ENCODE measurements around the gene PPIB. TPM values are rescaled to one million over a fixed set of nuclear protein-coding genes. Genes with fewer than 3 reads are reported as not detected.
A peak's percentile ranks its signal among the peaks of the same experiment; 100 is the strongest.

Gene PPIB
- total and polyA plus RNA-seq, 8 donors = 116 to 582 (median 268) TPM

- peak in 1 of 2 donors; percentile 57 for DNase-seq
- H3K27me3 ChIP-seq = peaks cover 0 to 28% (median 22%) of the 10 kb centered on the region in 3 donors
- H3K27ac ChIP-seq = peak overlapping the region in 2 of 5 donors; percentile 10 to 54
- H3K4me1 ChIP-seq = peaks cover 24 to 42% (median 39%) of the 10 kb centered on the region in 4 donors
- TF ChIP-seq POLR2AphosphoS5 (IDR thresholded peaks at IDR 0.05) (no peak), POLR2A (IDR thresholded peaks at IDR 0.05) (no peak), CTCF (IDR thresholded peaks at IDR 0.05) (no peak), EP300 (IDR thresholded peaks at IDR 0.05) (no peak)
- H3K9me3 ChIP-seq = no peaks in the 10 kb centered on the region
- peak overlapping the region; percentile 43 to 62 (median 52) for H3K4me3 ChIP-seq
- H3K36me3 ChIP-seq = peaks cover 26 to 41% (median 39%) of the 10 kb centered on the region in 4 donors
- intact Hi-C loops (cut with DNase I; ENCODE audit: low total_unique reads) = loop anchor here (10.0 kb wide), 1 partner anchor 58 kb away; the partner anchor contains the start of genes CIAO2A and SNX1
- WGBS, 5 donors = 18 to 42% (median 24%) methylated on average over 15 to 27 of the region's 27 CpGs
These were observed 10.1 kb downstream of the PPIB start for GRCh38 chr15:64152507-64153387.

GRCh38 chr15:64151727-64152506 is 10.9 kb downstream of the PPIB start, which contains the start of gene SNX22:
Gene SNX22, plus strand, starts transcription at chr15:64151731. Its CDS starts 45 bp downstream, at chr15:64151776.
- Histone ChIP-seq H3K4me1 (peaks cover 24 to 41% (median 36%) of the 10 kb centered on the region in 4 donors), H3K36me3 (peaks cover 18 to 32% (median 31%) of the 10 kb centered on the region in 4 donors), H3K27ac (peak within 1 kb of the TSS in 2 of 5 donors; percentile 10 to 54), H3K27me3 (peaks cover 0 to 28% (median 22%) of the 10 kb centered on the region in 3 donors), H3K4me3 (peak within 1 kb of the TSS; percentile 43 to 62 (median 52)), H3K9me3 (no peaks in the 10 kb centered on the region)
- intact Hi-C loops (cut with DNase I; ENCODE audit: low total_unique reads) = loop anchor here (10.0 kb wide), 1 partner anchor 57 kb away; the partner anchor contains the start of genes CIAO2A and SNX1
- TF ChIP-seq POLR2A (IDR thresholded peaks at IDR 0.05) = no peak
- no peak for TF ChIP-seq EP300 (IDR thresholded peaks at IDR 0.05)
- no peak for TF ChIP-seq POLR2AphosphoS5 (IDR thresholded peaks at IDR 0.05)
- no peak for TF ChIP-seq CTCF (IDR thresholded peaks at IDR 0.05)
- peak; percentile 46 to 75 for DNase-seq
- whole genome bisulfite sequencing, 5 donors = 0 to 1% (median 0%) methylated on average over 16 to 83 of the region's 83 CpGs

GRCh38 chr15:64149893-64150578 is 12.8 kb downstream of the PPIB start:
- intact Hi-C loops (cut with DNase I; ENCODE audit: low total_unique reads) = loop anchor here (10.0 kb wide), 1 partner anchor 55 kb away; the partner anchor contains the start of genes CIAO2A and SNX1
- Histone ChIP-seq H3K9me3 (no peaks in the 10 kb centered on the region), H3K4me3 (no peak overlapping the region), H3K4me1 (peaks cover 24 to 41% (median 36%) of the 10 kb centered on the region in 4 donors), H3K27ac (no peak overlapping the region), H3K27me3 (peaks cover 0 to 28% (median 22%) of the 10 kb centered on the region in 3 donors), H3K36me3 (peaks cover under 1 to 26% (median 24%) of the 10 kb centered on the region in 4 donors)
- no peak for DNase-seq
- TF ChIP-seq POLR2AphosphoS5 (IDR thresholded peaks at IDR 0.05) = no peak
- TF ChIP-seq EP300 (IDR thresholded peaks at IDR 0.05) = no peak
- TF ChIP-seq POLR2A (IDR thresholded peaks at IDR 0.05) = no peak
- no peak for TF ChIP-seq CTCF (IDR thresholded peaks at IDR 0.05)
- 72 to 81% (median 76%) methylated on average over 9 of the region's 9 CpGs for whole genome bisulfite sequencing, 5 donors

Data from stomach (tissue), 9 donors.